Measurements from ENCODE around the gene NREP. TPM values are rescaled to one million over a fixed set of nuclear protein-coding genes. Genes with fewer than 3 reads are reported as not detected.

The NREP gene
- polyA plus RNA-seq, 3 donors, result 16.6 to 23.6 (median 17.1) TPM

- H3K27ac Mint-ChIP-seq, result no peak overlapping the region
These were observed 13.5 kb downstream of the NREP start for GRCh38 chr5:111743512-111743911.

DNA sequence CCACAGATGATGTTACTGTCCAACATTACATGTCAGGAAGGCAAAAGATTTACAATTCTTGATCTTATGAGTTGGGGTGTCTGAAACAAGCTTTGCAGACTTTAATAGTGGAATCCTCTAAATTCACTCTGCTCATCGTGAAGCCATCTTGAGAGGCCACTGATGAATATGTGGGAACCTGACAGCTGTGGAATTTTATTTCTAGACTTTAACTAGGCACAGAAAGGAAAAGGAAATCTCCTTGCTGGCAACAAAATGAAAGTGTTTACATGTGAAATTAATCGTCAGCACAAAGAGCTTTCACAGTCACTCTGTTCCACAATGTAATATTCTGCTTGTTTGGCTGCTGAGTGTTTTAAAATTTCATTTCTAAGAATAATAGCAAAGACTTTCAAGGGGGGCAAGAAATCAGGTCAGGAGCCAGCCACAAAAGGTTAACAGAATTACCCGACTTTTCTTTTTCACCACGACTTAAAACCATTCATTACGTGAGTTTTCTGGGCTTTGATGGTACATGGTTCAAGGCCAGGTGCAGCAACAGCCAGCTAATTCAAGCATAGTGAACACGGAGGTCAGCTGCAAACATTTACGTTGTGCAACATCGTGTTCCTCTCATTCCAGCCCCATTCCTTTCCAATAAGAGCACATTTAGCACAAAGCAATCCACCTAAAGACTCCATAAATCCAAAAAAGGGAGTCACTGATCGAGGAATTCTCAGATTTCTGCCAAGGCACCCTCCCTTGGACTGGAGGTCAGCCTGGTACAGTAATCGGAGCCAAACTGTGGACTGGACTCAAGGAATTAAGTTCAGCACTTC is 14.6 kb downstream of the NREP start:
- Histone ChIP-seq H3K4me1 (ENCODE audit: control insufficient read depth in 1 of 2, insufficient read depth in 2 of 2, low read length in 2 of 2) (no peaks in the 10 kb centered on the region), H3K36me3 (replicated peaks in 1 of 2; ENCODE audit: control insufficient read depth in 1 of 2, insufficient read depth in 2 of 2, low read length in 2 of 2) (no peaks in the 10 kb centered on the region), H3K79me2 (ENCODE audit: insufficient read depth, low read length) (peaks cover 3% of the 10 kb centered on the region), H3K9ac (ENCODE audit: insufficient read depth, low read length, poor library complexity, severe bottlenecking) (no peak overlapping the region), H3K27ac (ENCODE audit: low read depth in 1 of 2, low read length in 2 of 2) (no peak overlapping the region), H3K4me2 (replicated peaks; ENCODE audit: extremely low read depth, low read length, poor library complexity, severe bottlenecking) (no peak overlapping the region), H4K20me1 (ENCODE audit: insufficient read depth, low read length) (no peaks in the 10 kb centered on the region), H2AFZ (ENCODE audit: insufficient read depth, low read depth, low read length, poor library complexity, severe bottlenecking) (no peak overlapping the region), H3K4me3 (replicated peaks in 1 of 3; ENCODE audit: low read depth in 2 of 3, low read length in 3 of 3) (no peak overlapping the region), H3K9me3 (replicated peaks in 1 of 2; ENCODE audit: control insufficient read depth in 1 of 2, insufficient read depth in 1 of 2, low read length in 2 of 2) (no peaks in the 10 kb centered on the region), H3K27me3 (ENCODE audit: control insufficient read depth in 2 of 2, insufficient read depth in 2 of 2, low read length in 2 of 2) (no peaks in the 10 kb centered on the region)
- Mint-ChIP-seq H3K27me3 (ENCODE audit: low read depth in 3 of 3) (no peaks in the 10 kb centered on the region), H3K27ac (no peak overlapping the region), H3K4me3 (no peak overlapping the region), H3K4me1 (peaks cover 12% of the 10 kb centered on the region), H3K9me3 (no peaks in the 10 kb centered on the region), H3K36me3 (peaks cover 4 to 5% of the 10 kb centered on the region in 2 donors)
- intact Hi-C loops (cut with micrococcal nuclease), result no loop called here
- TF ChIP-seq, protein P1, sequence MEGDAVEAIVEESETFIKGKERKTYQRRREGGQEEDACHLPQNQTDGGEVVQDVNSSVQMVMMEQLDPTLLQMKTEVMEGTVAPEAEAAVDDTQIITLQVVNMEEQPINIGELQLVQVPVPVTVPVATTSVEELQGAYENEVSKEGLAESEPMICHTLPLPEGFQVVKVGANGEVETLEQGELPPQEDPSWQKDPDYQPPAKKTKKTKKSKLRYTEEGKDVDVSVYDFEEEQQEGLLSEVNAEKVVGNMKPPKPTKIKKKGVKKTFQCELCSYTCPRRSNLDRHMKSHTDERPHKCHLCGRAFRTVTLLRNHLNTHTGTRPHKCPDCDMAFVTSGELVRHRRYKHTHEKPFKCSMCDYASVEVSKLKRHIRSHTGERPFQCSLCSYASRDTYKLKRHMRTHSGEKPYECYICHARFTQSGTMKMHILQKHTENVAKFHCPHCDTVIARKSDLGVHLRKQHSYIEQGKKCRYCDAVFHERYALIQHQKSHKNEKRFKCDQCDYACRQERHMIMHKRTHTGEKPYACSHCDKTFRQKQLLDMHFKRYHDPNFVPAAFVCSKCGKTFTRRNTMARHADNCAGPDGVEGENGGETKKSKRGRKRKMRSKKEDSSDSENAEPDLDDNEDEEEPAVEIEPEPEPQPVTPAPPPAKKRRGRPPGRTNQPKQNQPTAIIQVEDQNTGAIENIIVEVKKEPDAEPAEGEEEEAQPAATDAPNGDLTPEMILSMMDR (IDR thresholded peaks at IDR 0.05), result no peak
- DNase-seq, result no peak
- 90% methylated on average over 7 of the region's 10 CpGs for WGBS (ENCODE audit: insufficient coverage)

More at GRCh38 chr5:111743512-111743911, 13.5 kb downstream of the NREP start:
- Mint-ChIP-seq H3K4me1 (peaks cover 12% of the 10 kb centered on the region), H3K36me3 (peaks cover 2 to 4% of the 10 kb centered on the region in 2 donors), H3K9me3 (no peaks in the 10 kb centered on the region), H3K27me3 (ENCODE audit: low read depth in 3 of 3) (no peaks in the 10 kb centered on the region), H3K4me3 (no peak overlapping the region)
- no CpG with 5 or more reads among the region's 2 CpGs for WGBS (ENCODE audit: insufficient coverage)
- H2AFZ ChIP-seq (ENCODE audit: insufficient read depth, low read depth, low read length, poor library complexity, severe bottlenecking), result no peak overlapping the region
- no peak overlapping the region for H3K4me3 ChIP-seq (replicated peaks in 1 of 3; ENCODE audit: low read depth in 2 of 3, low read length in 3 of 3)
- intact Hi-C loops (cut with micrococcal nuclease), result no loop called here
- H3K4me2 ChIP-seq (replicated peaks; ENCODE audit: extremely low read depth, low read length, poor library complexity, severe bottlenecking), result no peak overlapping the region
- H3K27ac ChIP-seq (ENCODE audit: low read depth in 1 of 2, low read length in 2 of 2), result no peak overlapping the region
- H3K9ac ChIP-seq (ENCODE audit: insufficient read depth, low read length, poor library complexity, severe bottlenecking), result no peak overlapping the region
- H3K9me3 ChIP-seq (replicated peaks in 1 of 2; ENCODE audit: control insufficient read depth in 1 of 2, insufficient read depth in 1 of 2, low read length in 2 of 2), result no peaks in the 10 kb centered on the region
- no peaks in the 10 kb centered on the region for H4K20me1 ChIP-seq (ENCODE audit: insufficient read depth, low read length)
- no peak for DNase-seq
- TF ChIP-seq, protein P1 (IDR thresholded peaks at IDR 0.05), result no peak
- H3K4me1 ChIP-seq (ENCODE audit: control insufficient read depth in 1 of 2, insufficient read depth in 2 of 2, low read length in 2 of 2), result no peaks in the 10 kb centered on the region
- H3K79me2 ChIP-seq (ENCODE audit: insufficient read depth, low read length), result peaks cover 3% of the 10 kb centered on the region
- no peaks in the 10 kb centered on the region for H3K36me3 ChIP-seq (replicated peaks in 1 of 2; ENCODE audit: control insufficient read depth in 1 of 2, insufficient read depth in 2 of 2, low read length in 2 of 2)
- H3K27me3 ChIP-seq (ENCODE audit: control insufficient read depth in 2 of 2, insufficient read depth in 2 of 2, low read length in 2 of 2), result no peaks in the 10 kb centered on the region

All from CD14-positive monocyte (primary cell).